Embryonic facial prominence (tissue), 1 donor: Measurements from ENCODE around the gene CTLA4.
A peak's percentile ranks its signal among the peaks of the same experiment; 100 is the strongest.

Experiments
- DNase-seq: peaks from one replicate; pipeline ENCODE4 v3.0.0-alpha.2; 2016; ENCODE audit errors: extremely low spot score

The CTLA4 gene

GRCh38 chr2:203891474-203891873 is 23.9 kb downstream of the CTLA4 start:
- DNase-seq, result no peak

DNA sequence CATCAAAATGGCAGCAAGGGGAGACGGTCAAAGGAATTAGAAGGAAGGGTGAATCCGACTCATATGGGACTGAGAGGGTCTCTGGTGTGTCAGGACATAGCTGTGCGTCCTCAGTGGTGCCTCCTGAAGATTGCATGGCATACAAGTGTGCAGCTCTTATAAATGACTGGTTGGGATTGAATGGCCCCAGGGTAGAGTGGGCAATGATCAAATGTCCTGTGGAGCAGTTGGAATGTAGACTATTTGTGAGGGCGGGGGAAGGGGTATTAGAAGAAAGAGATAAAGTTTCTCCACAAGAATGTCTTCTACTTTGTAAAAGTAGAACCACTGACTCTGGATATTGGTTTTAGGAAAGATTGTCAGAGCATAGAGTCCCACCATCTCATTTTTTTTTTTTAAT is 24.6 kb downstream of the CTLA4 start:
- DNase-seq, result no peak

DNA sequence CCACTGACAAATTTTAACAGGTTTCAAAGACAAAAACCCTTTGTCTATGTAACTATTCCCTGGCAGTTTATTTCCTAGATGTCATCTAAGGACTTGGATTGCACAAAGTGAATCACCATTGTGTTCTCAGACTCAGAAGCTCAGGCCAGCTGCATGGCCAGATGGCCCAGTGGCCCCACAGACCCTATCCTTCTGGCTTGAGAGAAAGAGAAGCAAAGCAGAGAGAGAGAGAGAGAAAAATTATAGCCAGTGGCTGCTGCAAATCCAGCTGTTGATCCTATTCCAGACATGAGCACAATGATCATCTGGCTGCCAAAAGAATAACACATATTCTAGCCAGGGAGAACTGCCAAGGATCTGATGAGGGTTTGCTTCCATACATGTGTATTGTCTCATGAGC is 25.8 kb downstream of the CTLA4 start:
- no peak for DNase-seq

DNA sequence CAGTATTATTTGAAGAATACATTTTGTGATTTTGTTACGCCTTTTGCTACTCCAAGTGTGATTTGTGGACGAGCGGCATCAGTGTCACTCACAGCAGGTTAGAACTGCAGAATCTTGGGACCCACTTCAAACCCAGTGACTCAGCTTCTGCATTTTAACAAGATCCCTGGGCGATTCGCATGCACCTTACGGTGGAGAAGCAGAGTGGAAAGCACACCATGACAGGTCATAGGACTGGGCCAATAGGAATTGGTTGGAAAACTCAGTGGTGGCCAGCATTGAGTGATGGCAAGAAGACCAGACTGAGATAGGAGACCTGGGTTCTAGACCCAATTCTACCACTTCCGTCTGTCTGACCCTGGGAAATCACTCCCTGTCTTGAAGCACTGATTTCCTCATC is 26.3 kb downstream of the CTLA4 start:
- DNase-seq, result no peak

GRCh38 chr2:203894262-203894661 is 26.7 kb downstream of the CTLA4 start:
- DNase-seq, result no peak

GRCh38 chr2:203897544-203897943 is 30.0 kb downstream of the CTLA4 start:
- DNase-seq, result no peak

DNA sequence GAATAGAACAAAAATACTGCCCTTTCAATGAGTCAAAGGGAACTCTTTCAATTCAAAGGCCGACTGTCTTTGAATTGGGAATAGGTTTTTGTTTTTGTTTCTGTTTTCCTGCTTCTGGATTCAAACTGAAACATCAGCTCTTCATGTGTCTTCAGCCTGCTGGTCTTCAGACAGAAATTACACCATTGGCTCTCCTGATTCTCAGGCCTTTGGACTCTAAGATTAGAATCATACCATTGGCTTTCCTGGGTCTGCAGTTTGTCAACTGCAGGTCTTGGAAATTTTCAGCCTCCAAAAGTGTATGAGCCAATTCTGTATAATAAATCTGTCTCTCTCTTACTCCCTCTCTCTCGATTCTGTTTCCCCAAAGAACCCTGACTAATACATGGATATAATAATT is 31.1 kb downstream of the CTLA4 start:
- no peak for DNase-seq

- no peak for DNase-seq
Observed at GRCh38 chr2:203900253-203900652, 32.7 kb downstream of the CTLA4 start.

DNA sequence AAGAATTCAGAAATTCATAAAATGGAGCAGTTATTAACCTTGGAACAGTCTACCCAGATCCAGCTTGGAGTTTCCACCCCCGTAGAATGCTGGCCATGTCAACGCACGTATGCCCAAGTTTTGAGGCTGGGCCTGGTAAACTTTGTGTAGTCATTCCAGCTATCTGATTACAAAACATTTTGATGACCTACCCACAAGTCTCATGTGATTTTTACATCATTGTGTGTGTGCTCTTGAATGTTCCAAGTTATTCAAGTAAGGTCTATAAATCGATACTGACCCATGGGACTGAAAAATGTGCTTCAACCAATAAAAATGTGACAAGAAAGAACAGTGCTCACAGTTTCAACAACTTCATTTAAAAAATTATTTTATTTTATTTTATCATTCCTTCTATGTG is 36.5 kb downstream of the CTLA4 start:
- DNase-seq, result no peak

DNA sequence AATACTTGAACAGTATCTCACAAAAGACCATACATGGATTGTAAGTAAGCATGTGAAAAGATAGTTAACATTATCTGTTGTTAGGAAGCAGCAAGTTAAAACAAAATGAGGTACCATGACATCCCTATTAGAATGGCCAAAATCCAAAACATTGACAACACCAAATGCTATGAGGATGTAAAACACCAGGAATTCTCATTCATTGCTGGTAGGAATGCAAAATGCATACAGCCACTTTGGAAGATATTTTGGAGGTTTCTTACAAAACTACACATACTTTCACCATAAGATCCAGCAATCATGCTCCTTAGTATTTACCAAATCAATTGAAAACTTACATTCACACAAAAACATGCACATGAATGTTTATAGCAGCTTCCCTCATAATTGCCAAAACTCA is 38.1 kb downstream of the CTLA4 start:
- no peak for DNase-seq

- no peak for DNase-seq
Observed at GRCh38 chr2:203908066-203908796, 40.7 kb downstream of the CTLA4 start.

DNA sequence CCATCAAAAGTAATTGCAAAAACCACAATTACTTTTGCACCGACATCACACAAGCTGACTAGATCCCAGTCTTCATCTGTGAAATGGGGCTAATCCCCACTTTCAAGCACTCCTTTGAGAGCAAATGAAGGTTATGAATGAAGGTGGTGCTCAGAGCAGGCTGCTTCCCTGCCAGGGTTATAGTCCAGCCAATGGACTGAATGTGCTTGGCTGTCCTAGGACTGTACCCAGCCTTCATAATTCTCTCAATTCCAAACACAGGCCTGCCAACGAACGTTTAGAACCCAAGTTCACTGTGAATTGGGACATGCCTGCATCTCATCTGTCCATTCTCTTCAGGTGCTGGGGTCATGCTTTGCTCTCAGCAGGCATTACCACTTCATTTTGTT is 41.2 kb downstream of the CTLA4 start:
- no peak for DNase-seq

DNA sequence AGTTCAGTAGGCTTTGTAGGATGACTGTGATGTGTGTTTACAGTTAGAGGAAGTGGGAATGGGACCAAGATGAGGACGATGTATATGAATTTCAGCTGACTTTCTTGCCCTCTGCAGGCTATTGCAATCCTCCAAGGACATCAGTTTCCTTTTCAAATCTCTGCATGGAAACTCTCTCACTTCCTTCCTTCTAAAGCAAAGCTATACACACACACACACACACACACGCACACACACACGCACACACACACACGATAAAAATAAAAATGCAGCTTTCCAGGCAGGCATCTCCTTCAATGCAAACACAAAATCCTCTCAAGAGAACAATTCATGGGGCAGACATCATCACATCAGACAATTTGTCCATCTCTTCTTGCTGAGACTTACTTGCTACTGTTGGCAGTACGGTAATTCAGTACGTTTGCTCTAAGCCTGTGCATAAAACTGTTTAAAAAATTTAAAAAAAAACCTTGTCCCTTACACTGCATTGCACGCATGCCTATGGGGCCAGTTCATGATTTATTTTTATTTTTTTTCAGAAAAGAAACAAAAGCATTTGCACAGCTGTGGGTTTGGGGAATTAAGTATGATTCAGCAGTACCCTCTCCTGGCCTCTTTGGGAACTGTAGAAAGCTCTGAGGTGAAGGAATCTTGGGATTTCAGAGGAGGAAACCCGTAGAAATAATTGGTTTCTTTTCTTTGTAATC is 41.8 kb downstream of the CTLA4 start:
- DNase-seq, result peak; percentile 63

GRCh38 chr2:203909974-203910373 is 42.4 kb downstream of the CTLA4 start:
- no peak for DNase-seq

GRCh38 chr2:203913947-203914346 is 46.4 kb downstream of the CTLA4 start:
- no peak for DNase-seq

DNA sequence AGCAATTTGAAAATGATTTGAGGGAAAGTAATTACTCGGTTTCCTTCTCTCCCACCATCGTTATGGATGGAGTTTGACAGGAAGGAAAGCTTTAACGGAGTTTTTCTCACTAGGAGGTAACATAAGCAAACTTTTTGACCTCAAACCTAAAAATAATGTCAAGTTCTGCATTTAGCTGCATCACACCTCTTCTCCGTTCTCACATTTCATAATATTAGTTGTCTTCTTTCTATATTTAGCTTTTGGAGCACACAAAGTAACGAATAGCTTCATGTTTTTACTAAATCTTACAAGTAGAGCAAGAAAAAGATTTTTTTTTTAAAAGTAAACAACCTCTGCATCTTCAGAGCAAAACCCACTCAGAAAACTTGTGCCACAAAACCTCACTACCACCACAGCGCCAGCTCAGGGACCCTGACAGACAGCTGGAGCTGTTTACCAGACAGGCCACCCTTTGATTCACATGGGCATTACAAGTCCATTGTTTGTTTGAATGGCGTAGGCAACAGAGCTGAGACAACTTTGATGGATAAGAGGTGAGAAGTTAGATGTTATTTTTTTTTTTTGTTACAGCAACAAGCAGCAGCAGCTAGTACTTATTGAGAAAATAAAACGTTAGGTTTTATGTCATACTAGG is 47.1 kb downstream of the CTLA4 start:
- DNase-seq, result no peak

- no peak for DNase-seq
Observed at GRCh38 chr2:203915256-203915655, 47.7 kb downstream of the CTLA4 start.

GRCh38 chr2:203916756-203917155 is 49.2 kb downstream of the CTLA4 start:
- no peak for DNase-seq

- DNase-seq, result no peak
Observed at GRCh38 chr2:203918264-203918663, 50.7 kb downstream of the CTLA4 start.

GRCh38 chr2:203918839-203919238 is 51.3 kb downstream of the CTLA4 start:
- no peak for DNase-seq
